Type B pancreatic cell (in vitro differentiated cells): Measurements from ENCODE around the gene DRD2. TPM values are rescaled to one million over a fixed set of nuclear protein-coding genes. Genes with fewer than 3 reads are reported as not detected.

Experiments used
- DNase-seq: peaks from one replicate; pipeline ENCODE4 v3.0.0; 2021; ENCODE audit warnings: mixed read lengths; ENCODE audit not compliant: unreplicated experiment; ENCODE audit errors: extremely low spot score
- H3K27ac Mint-ChIP-seq: 2 replicates; pipeline ENCODE4 v1.8.0; 2021; ENCODE audit warnings: mild to moderate bottlenecking, mixed read lengths
- H3K27me3 Mint-ChIP-seq: 2 replicates; pipeline ENCODE4 v1.8.0; 2021; ENCODE audit warnings: mixed read lengths
- H3K36me3 Mint-ChIP-seq: 2 replicates; pipeline ENCODE4 v1.8.0; 2021; ENCODE audit warnings: mixed read lengths
- H3K4me1 Mint-ChIP-seq: one replicate; pipeline ENCODE4 v1.8.0; 2021; ENCODE audit warnings: mixed read lengths; ENCODE audit not compliant: unreplicated experiment
- H3K4me3 Mint-ChIP-seq: 2 replicates; pipeline ENCODE4 v1.8.0; 2021; ENCODE audit warnings: mild to moderate bottlenecking, mixed read lengths
- H3K9me3 Mint-ChIP-seq: 2 replicates; pipeline ENCODE4 v1.8.0; 2021; ENCODE audit warnings: mixed read lengths
- CTCF ChIP-seq: fragments of 200-600 bp; sonication (generic); conservative IDR thresholded peaks from 2 replicates; pipeline ENCODE4 v1.5.0; 2021; ENCODE audit warnings: antibody characterized with exemption, mild to moderate bottlenecking
- total RNA-seq: library from RNA; stranded (reverse); gene quantifications from 2 replicates; pipeline ENCODE4 v1.2.1, GENCODE V29; 2021; ENCODE audit warnings: low replicate concordance

The DRD2 gene
- total RNA-seq, 1 donor from 2014 or later = 3.7 TPM

GRCh38 chr11:113412675-113413074, 62.5 kb downstream of the DRD2 start:
- DNase-seq = no peak
- no peak overlapping the region for H3K4me3 Mint-ChIP-seq
- H3K27me3 Mint-ChIP-seq = peaks cover 6% of the 10 kb centered on the region
- TF ChIP-seq CTCF = no peak
- no peaks in the 10 kb centered on the region for H3K36me3 Mint-ChIP-seq
- H3K4me1 Mint-ChIP-seq = no peaks in the 10 kb centered on the region
- no peaks in the 10 kb centered on the region for H3K9me3 Mint-ChIP-seq
- H3K27ac Mint-ChIP-seq = no peak overlapping the region

GRCh38 chr11:113411536-113411935, 63.7 kb downstream of the DRD2 start:
- Mint-ChIP-seq H3K36me3 (no peaks in the 10 kb centered on the region), H3K4me1 (no peaks in the 10 kb centered on the region), H3K9me3 (no peaks in the 10 kb centered on the region), H3K27me3 (peaks cover 6% of the 10 kb centered on the region), H3K27ac (no peak overlapping the region), H3K4me3 (no peak overlapping the region)
- no peak for DNase-seq
- TF ChIP-seq CTCF = no peak

GRCh38 chr11:113410414-113411135, 64.6 kb downstream of the DRD2 start:
- peaks cover 7% of the 10 kb centered on the region for H3K27me3 Mint-ChIP-seq
- no peak overlapping the region for H3K27ac Mint-ChIP-seq
- no peaks in the 10 kb centered on the region for H3K36me3 Mint-ChIP-seq
- H3K4me1 Mint-ChIP-seq = peaks cover 2% of the 10 kb centered on the region
- no peak overlapping the region for H3K4me3 Mint-ChIP-seq
- DNase-seq = no peak
- no peaks in the 10 kb centered on the region for H3K9me3 Mint-ChIP-seq
- no peak for TF ChIP-seq CTCF

- no peaks in the 10 kb centered on the region for H3K9me3 Mint-ChIP-seq
- H3K4me3 Mint-ChIP-seq = no peak overlapping the region
- H3K36me3 Mint-ChIP-seq = no peaks in the 10 kb centered on the region
- no peak overlapping the region for H3K27ac Mint-ChIP-seq
- DNase-seq = no peak
- no peak for TF ChIP-seq CTCF
- peaks cover 11% of the 10 kb centered on the region for H3K27me3 Mint-ChIP-seq
- peaks cover 6% of the 10 kb centered on the region for H3K4me1 Mint-ChIP-seq
Measured at GRCh38 chr11:113409526-113409925, 65.7 kb downstream of the DRD2 start.

GRCh38 chr11:113408887-113409286, 66.3 kb downstream of the DRD2 start:
- Mint-ChIP-seq H3K27me3 (peaks cover 18% of the 10 kb centered on the region), H3K9me3 (no peaks in the 10 kb centered on the region), H3K4me3 (no peak overlapping the region), H3K27ac (no peak overlapping the region), H3K36me3 (no peaks in the 10 kb centered on the region), H3K4me1 (peaks cover 6% of the 10 kb centered on the region)
- TF ChIP-seq CTCF = no peak
- DNase-seq = no peak
